ENCODE results near the gene GRM6.

GRCh38 chr5:178997191-178997590, 2.1 kb upstream of the GRM6 start:
- TF ChIP-seq ZNF138 (CRISPR knock-in tag; conservative IDR thresholded peaks at IDR 0.05): no peak
- TF ChIP-seq OVOL2 (CRISPR knock-in tag; IDR thresholded peaks at IDR 0.05; ENCODE audit: borderline replicate concordance): no peak

All from WTC11 (cell line).